GM12872 (cell line): Measurements from ENCODE around the gene STAC2.
A peak's percentile ranks its signal among the peaks of the same experiment; 100 is the strongest.

Source experiments
- CTCF ChIP-seq: IDR thresholded peaks from 3 replicates; pipeline ENCODE4 v1.5.1; 2011; ENCODE audit warnings: low read depth, mild to moderate bottlenecking, low read length, moderate library complexity; ENCODE audit not compliant: insufficient read depth

The STAC2 gene

GRCh38 chr17:39196241-39196807 lies 29.4 kb downstream of the STAC2 start:
- no peak for TF ChIP-seq CTCF

GRCh38 chr17:39195568-39196160 lies 30.1 kb downstream of the STAC2 start:
- no peak for TF ChIP-seq CTCF

GRCh38 chr17:39194985-39195524 lies 30.7 kb downstream of the STAC2 start:
- no peak for TF ChIP-seq CTCF

GRCh38 chr17:39194089-39194984 lies 31.4 kb downstream of the STAC2 start:
- 0 out of 3 replicates have a peak, but pooled peaks have one; percentile 1 for TF ChIP-seq CTCF

DNA sequence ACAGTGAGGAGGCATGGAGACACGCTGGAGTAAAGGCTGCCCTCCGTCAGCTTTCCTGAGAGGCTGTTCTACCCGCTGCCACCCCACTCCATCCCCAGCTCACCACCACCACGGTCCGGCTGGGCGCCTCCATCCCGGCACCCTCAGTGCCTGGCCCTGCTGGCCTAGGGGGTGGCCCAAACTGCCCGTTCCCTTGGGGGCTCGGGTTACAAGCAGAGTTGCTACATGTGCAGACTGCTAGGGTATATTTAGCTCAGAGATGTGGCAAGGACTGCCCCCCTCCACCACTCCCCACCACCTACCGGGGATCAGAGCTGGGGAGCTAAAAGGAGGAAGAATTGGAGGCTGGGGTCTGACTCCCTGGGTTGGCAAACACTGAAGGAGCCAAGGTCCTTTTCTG lies 32.4 kb downstream of the STAC2 start:
- no peak for TF ChIP-seq CTCF

GRCh38 chr17:39192901-39193300 lies 32.8 kb downstream of the STAC2 start:
- no peak for TF ChIP-seq CTCF
